ENCODE data around the gene ZFYVE9. TPM values are rescaled to one million over a fixed set of nuclear protein-coding genes. Genes with fewer than 3 reads are reported as not detected.

The ZFYVE9 gene
- total and polyA plus RNA-seq, 10 of the 15 experiments (the other 5 are each of a cell fraction or from before 2014, with no cell fraction given) = 0.26 to 6.9 (median 2.3) TPM

DNA sequence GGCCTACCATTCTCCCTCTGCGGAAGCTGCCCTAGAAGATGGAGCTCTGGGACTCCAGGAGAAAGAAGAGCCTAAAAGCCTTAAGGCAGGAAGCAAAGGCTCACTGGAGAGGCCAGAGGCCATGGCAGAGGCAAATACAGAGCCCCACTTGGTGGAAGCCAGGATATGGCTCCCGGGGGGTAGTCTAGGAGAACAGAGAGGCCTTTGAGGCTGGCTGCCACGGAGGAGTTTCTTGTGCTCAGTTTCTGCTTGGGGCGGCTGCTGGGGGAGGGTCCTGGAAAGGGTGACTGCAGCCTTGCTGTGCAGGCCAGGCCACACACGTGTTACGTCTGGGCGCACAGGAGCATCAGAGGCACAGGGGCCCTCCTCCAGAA lies 218.7 kb downstream of the ZFYVE9 start:
- BruUV-seq (replicated peaks) = no TSS peak
- Histone ChIP-seq H3K36me3 (ENCODE audit: control insufficient read depth in 2 of 2, insufficient read depth in 2 of 2, low read length in 1 of 2) (peaks cover 24 to 43% of the 10 kb centered on the region in 2 experiments), H2AFZ (ENCODE audit: control insufficient read depth, low read depth, low read length) (no peak overlapping the region), H3K4me3 (no peak overlapping the region), H4K20me1 (ENCODE audit: control insufficient read depth, insufficient read depth) (no peaks in the 10 kb centered on the region), H3K9me3 (replicated peaks; ENCODE audit: control insufficient read depth, insufficient read depth, low read length) (no peaks in the 10 kb centered on the region), H3K27ac (ENCODE audit: control insufficient read depth, insufficient read depth) (no peak overlapping the region), H3K27me3 (replicated peaks in 1 of 2; ENCODE audit: control insufficient read depth in 2 of 2, insufficient read depth in 2 of 2, low read length in 1 of 2) (no peaks in the 10 kb centered on the region), H3K4me1 (ENCODE audit: control insufficient read depth, insufficient read depth, low read length) (peaks cover 4% of the 10 kb centered on the region), H3K4me2 (ENCODE audit: control insufficient read depth, insufficient read depth) (no peak overlapping the region), H3K79me2 (ENCODE audit: control insufficient read depth, insufficient read depth, low read length) (peaks cover 18% of the 10 kb centered on the region), H3K9ac (ENCODE audit: control insufficient read depth, insufficient read depth, low read length) (no peak overlapping the region)
- ChIA-PET POLR2A (no interaction called here), CTCF (no interaction called here), SMC1A (ENCODE audit: uncharacterized antibody, unreplicated experiment) (no interaction called here), RAD21 (ENCODE audit: unreplicated experiment) (no interaction called here)
- in situ Hi-C loops (cut with MboI) = no loop called here
- DNase-seq (ENCODE audit: low read depth, low spot score) = no peak
- no peak for FAIRE-seq
- intact Hi-C loops (cut with micrococcal nuclease; ENCODE audit: unreplicated experiment) = loop anchor here (10.0 kb wide), 2 partner anchors 216 to 324 kb away; partner anchors contain the start of gene ZFYVE9
- ATAC-seq = no peak
- 97% methylated on average over 7 of the region's 7 CpGs for WGBS (ENCODE audit: insufficient coverage, insufficient replicate concordance, low lambda C conversion rate, missing lambda C conversion rate)
- TF ChIP-seq, protein P1, sequence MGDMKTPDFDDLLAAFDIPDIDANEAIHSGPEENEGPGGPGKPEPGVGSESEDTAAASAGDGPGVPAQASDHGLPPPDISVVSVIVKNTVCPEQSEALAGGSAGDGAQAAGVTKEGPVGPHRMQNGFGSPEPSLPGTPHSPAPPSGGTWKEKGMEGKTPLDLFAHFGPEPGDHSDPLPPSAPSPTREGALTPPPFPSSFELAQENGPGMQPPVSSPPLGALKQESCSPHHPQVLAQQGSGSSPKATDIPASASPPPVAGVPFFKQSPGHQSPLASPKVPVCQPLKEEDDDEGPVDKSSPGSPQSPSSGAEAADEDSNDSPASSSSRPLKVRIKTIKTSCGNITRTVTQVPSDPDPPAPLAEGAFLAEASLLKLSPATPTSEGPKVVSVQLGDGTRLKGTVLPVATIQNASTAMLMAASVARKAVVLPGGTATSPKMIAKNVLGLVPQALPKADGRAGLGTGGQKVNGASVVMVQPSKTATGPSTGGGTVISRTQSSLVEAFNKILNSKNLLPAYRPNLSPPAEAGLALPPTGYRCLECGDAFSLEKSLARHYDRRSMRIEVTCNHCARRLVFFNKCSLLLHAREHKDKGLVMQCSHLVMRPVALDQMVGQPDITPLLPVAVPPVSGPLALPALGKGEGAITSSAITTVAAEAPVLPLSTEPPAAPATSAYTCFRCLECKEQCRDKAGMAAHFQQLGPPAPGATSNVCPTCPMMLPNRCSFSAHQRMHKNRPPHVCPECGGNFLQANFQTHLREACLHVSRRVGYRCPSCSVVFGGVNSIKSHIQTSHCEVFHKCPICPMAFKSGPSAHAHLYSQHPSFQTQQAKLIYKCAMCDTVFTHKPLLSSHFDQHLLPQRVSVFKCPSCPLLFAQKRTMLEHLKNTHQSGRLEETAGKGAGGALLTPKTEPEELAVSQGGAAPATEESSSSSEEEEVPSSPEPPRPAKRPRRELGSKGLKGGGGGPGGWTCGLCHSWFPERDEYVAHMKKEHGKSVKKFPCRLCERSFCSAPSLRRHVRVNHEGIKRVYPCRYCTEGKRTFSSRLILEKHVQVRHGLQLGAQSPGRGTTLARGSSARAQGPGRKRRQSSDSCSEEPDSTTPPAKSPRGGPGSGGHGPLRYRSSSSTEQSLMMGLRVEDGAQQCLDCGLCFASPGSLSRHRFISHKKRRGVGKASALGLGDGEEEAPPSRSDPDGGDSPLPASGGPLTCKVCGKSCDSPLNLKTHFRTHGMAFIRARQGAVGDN (IDR thresholded peaks at IDR 0.05) = no peak
- TF ChIP-seq SMARCA5 (IDR thresholded peaks at IDR 0.05) (no peak), SIX5 (IDR thresholded peaks at IDR 0.05; ENCODE audit: low read depth, low read length, severe bottlenecking) (no peak), HCFC1 (IDR thresholded peaks at IDR 0.05; ENCODE audit: low read length) (no peak), MEF2B (IDR thresholded peaks at IDR 0.05; ENCODE audit: partially characterized antibody, poor library complexity, severe bottlenecking) (no peak), CHD2 (IDR thresholded peaks at IDR 0.05; ENCODE audit: borderline replicate concordance, low read depth, low read length) (no peak), CEBPB (IDR thresholded peaks at IDR 0.05; ENCODE audit: borderline replicate concordance in 1 of 2, low read depth in 2 of 2, low read length in 2 of 2) (no peak), ZBED1 (IDR thresholded peaks at IDR 0.05; ENCODE audit: borderline replicate concordance) (no peak), PAX5 (IDR thresholded peaks at IDR 0.05; ENCODE audit: borderline replicate concordance, low read depth, low read length) (no peak), GATAD2B (conservative IDR thresholded peaks at IDR 0.05; ENCODE audit: low read depth) (no peak)
- TF ChIP-seq, protein P2, sequence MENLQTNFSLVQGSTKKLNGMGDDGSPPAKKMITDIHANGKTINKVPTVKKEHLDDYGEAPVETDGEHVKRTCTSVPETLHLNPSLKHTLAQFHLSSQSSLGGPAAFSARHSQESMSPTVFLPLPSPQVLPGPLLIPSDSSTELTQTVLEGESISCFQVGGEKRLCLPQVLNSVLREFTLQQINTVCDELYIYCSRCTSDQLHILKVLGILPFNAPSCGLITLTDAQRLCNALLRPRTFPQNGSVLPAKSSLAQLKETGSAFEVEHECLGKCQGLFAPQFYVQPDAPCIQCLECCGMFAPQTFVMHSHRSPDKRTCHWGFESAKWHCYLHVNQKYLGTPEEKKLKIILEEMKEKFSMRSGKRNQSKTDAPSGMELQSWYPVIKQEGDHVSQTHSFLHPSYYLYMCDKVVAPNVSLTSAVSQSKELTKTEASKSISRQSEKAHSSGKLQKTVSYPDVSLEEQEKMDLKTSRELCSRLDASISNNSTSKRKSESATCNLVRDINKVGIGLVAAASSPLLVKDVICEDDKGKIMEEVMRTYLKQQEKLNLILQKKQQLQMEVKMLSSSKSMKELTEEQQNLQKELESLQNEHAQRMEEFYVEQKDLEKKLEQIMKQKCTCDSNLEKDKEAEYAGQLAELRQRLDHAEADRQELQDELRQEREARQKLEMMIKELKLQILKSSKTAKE (IDR thresholded peaks at IDR 0.05; ENCODE audit: low read depth, poor library complexity, severe bottlenecking) = no peak

Data from GM12878 (cell line).